Sciatic nerve (tissue), 2 donors: ENCODE results near the gene LAMB4. TPM values are rescaled to one million over a fixed set of nuclear protein-coding genes. Genes with fewer than 3 reads are reported as not detected.

Experiments
- ATAC-seq: fragments of 200-7000 bp; cut with Tn5 transposase; one replicate; pipeline ENCODE4 v1.9.1; 2020; ENCODE audit warnings: mild to moderate bottlenecking, moderate library complexity
- DNase-seq: peaks from one replicate; pipeline ENCODE4 v3.0.0-alpha.2; 2020; ENCODE audit warnings: low spot score
- intact Hi-C: fragments of 100-400 bp; cut with DNase I; formaldehyde crosslinking; loops from one replicate; pipeline ENCODE4 v1.14.2; 2022
- total RNA-seq: library from RNA; stranded (reverse); fragmentation: NEBNext Ultra II Directional; extraction: Animal tissue kit (Norgen Biotek cat#: 25700); gene quantifications from one replicate; pipeline ENCODE4 v1.2.1, GENCODE V29; 2021
- donor health status: DM: no; HTN: no; CAD: no.
- donor health status: DM: no; HTN: no; CAD: no.

LAMB4 gene
- total RNA-seq, 1 donor from 2014 or later = 0.89 TPM

DNA sequence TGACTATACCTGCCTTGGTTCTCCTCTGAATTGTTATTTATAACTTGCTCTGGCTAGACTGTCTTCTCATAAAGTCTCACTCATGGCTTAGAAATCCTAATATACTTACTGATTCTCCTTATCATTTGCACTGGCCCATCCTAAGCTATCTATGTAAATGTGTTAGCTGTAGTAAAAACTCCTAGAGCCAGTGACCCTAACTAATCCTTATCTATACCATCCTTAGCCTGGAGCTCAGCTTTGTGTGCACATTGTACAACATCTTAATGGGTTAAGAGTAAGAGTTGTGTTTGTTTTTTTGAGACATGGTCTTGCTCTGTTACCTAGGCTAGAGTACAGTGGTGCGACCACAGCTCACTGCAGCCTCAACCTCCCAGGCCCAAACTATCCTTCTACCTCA, 40.8 kb downstream of the LAMB4 start:
- no peak for ATAC-seq
- intact Hi-C loops = no loop called here
- no peak for DNase-seq

DNA sequence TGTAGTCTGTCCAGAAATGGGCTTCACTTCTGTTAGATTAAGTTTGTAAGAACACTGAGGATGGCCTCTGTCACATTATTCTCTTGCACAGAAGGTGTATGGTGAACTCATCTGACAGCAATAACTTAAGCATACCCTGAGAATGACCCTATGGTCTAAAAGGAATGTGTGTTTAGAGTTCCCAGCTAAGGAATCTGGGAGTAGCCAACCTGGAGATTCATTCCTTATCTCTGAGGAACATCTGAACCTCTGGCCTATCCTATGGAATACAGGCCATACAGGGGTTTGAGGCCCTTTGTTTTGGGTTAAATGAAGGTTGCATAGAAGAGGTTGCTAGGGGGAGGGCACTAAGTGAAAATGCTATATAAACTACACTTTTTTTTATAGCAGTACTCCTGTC, 41.4 kb downstream of the LAMB4 start:
- intact Hi-C loops = no loop called here
- DNase-seq (no peak), ATAC-seq (no peak)

GRCh38 chr7:108087778-108088177, 42.4 kb downstream of the LAMB4 start:
- ATAC-seq (no peak), DNase-seq (no peak)
- intact Hi-C loops = no loop called here

GRCh38 chr7:108086962-108087361, 43.2 kb downstream of the LAMB4 start:
- ATAC-seq = no peak
- intact Hi-C loops = no loop called here

GRCh38 chr7:108086546-108086945, 43.6 kb downstream of the LAMB4 start:
- DNase-seq = no peak
- intact Hi-C loops = no loop called here
- no peak for ATAC-seq

More at GRCh38 chr7:108086962-108087361, 43.2 kb downstream of the LAMB4 start:
- no peak for DNase-seq

DNA sequence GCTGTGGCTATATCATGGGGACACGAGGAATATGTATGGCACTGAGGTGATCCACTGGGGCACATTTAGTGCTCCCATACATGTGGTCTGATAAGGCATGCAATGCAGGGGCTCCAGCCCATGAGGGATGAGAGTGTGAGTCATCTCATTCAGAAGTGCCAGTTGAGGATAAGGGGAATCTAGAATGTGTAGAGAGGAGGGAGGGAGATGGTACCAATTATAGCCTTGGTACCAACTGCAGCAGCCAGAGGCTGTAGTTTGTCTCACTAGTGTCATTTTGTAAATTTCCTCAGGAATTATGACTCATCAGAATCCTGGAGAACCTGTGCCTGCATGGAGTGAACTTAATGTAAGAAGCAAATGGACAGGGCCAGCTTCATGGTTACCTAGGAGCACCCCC, 46.2 kb downstream of the LAMB4 start:
- ATAC-seq = no peak

DNA sequence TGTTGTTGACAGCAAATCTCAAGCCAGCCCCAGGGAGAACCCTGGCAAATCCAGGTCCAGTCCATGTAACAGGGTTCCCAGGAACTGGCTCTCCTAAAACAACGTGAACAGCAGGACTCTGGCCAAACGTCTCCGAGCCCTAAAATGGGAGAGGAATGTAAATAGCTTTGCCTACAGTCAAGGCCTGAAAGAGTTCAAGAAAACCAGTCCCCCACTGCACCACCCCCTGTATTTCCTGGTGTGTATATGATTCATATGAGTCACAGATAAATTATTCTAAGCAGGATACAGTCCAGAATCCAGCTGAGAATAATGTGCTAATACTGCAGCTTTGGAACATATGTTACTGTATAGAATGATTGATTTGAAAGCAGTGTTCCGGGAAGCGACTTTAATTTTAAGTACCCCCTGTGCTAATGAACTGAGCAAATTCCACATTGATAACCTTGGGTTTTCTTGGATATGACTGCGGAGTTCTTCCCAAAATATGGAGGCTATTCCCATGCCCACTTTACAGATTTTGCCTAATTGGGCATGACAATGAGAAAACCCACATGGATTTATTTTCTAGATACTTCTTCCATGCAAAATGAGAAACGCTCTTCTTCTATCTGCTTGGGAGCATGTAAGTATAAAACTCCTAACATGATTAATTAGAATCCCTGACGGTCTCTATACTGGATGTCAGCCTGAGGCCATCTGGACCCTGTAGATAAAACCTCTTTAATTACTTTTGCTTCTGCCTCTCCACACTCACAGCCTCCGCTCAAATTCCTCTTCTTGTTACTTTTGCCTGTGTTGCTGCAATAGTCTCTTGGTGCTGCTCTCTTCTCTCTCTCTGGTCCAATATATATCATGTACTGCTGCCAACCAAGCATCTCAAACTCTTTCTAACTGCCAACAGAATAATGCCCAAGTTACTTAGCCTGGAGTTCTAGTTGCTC, 50.2 kb downstream of the LAMB4 start:
- intact Hi-C loops = no loop called here
- DNase-seq = no peak
- no peak for ATAC-seq

More for the DNA sequence above, 46.2 kb downstream of the LAMB4 start:
- intact Hi-C loops = no loop called here
- no peak for DNase-seq

- intact Hi-C loops = no loop called here
- ATAC-seq = no peak
- no peak for DNase-seq
Measured at GRCh38 chr7:108079276-108079647, 50.9 kb downstream of the LAMB4 start.

- intact Hi-C loops = no loop called here
- no peak for DNase-seq
- ATAC-seq = no peak
Measured at GRCh38 chr7:108078691-108079090, 51.5 kb downstream of the LAMB4 start.

GRCh38 chr7:108078211-108078673, 51.9 kb downstream of the LAMB4 start:
- ATAC-seq (no peak), DNase-seq (no peak)
- intact Hi-C loops = no loop called here

GRCh38 chr7:108077709-108078108, 52.5 kb downstream of the LAMB4 start:
- ATAC-seq (no peak), DNase-seq (no peak)
- intact Hi-C loops = no loop called here

- intact Hi-C loops = no loop called here
- DNase-seq (no peak), ATAC-seq (no peak)
Measured at GRCh38 chr7:108076156-108076555, 54.0 kb downstream of the LAMB4 start.

DNA sequence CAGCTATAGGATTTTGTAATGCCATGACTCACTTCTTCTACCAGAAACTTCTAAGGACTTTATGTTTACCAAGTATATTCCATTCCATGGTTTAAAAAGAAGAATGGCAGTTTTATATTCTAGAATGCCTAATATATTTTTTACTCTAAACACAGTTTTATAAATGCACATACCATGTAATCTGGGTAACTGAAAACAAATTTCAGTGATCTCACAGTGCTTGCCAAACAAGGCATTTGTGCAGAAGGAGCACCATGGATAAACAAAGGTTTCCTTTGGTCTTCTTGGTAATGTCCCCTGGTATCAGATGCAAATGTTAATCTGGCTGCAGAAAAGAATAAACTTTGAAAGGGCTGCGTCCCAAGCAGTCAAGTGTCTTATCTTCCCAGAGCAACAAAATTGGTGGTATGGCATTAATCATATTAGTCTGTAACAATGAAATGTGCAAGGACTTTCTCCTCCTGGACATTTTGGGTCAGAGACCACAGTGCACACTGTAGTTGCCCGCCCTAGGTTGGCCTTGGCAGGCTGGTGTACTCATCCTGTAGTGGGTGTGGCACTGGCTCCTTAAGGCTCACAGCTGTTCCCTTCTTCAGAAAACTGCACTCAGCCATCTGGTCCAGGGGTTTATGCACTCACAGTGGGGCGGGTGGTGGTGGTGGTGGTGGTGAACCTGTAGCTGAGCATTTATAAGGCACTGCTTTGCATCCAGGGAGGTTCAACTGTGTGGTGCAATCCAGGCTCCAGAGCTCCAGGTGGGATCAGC, 56.7 kb downstream of the LAMB4 start:
- intact Hi-C loops = no loop called here
- DNase-seq (no peak), ATAC-seq (no peak)

GRCh38 chr7:108072739-108073138, 57.4 kb downstream of the LAMB4 start:
- intact Hi-C loops = no loop called here
- ATAC-seq (no peak), DNase-seq (no peak)

- intact Hi-C loops = no loop called here
- ATAC-seq (no peak), DNase-seq (no peak)
Measured at GRCh38 chr7:108072116-108072515, 58.0 kb downstream of the LAMB4 start.

GRCh38 chr7:108071551-108071950, 58.6 kb downstream of the LAMB4 start:
- intact Hi-C loops = no loop called here
- DNase-seq (no peak), ATAC-seq (no peak)

GRCh38 chr7:108069646-108070045, 60.5 kb downstream of the LAMB4 start:
- ATAC-seq (no peak), DNase-seq (no peak)
- intact Hi-C loops = no loop called here

DNA sequence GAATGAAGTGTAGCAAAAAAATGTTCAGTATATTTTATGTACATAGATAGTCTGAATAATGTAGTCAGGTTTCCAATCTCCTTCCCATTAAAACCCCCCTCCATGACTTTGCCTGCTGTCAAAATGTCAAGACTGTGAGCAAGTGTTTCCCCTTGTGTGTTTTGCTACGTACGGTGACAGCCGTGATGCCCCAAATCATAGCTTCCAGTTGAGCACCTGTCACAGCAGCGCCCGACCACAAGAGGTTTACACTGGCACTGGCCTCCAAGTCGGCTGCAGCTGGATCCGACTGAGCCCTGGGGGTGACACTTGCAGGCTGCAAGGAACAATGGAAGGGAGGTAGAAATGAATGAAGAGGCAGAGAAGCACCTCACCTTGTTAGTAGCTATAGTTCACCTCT, 62.3 kb downstream of the LAMB4 start:
- ATAC-seq = no peak
- intact Hi-C loops = no loop called here
- DNase-seq = no peak

GRCh38 chr7:108066486-108066885, 63.7 kb downstream of the LAMB4 start:
- intact Hi-C loops = no loop called here
- no peak for DNase-seq
- ATAC-seq = no peak

DNA sequence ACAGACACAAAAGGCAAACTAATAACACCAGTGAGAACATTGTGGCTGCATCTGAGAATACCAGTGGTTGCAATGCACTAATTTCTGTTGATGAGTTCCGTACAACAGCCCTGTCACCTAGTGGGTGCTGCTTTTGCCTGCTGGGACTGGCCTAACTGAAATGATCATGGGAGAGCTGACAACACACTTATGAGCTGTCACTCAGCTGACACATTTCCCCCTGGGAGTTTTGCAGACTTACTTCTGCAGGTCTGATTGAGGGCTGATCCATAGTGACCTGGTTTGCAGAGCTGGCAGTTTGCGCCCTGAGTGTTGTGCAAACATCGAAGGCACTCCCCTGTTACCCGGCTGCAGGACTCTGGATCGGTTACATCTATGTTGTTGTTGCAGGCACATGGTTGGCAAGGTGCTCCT, 66.6 kb downstream of the LAMB4 start:
- no peak for ATAC-seq
- intact Hi-C loops = no loop called here

More for the DNA sequence above, 66.6 kb downstream of the LAMB4 start:
- no peak for DNase-seq
